CD4-positive, alpha-beta memory T cell (primary cell): Measurements from ENCODE around the gene CD93. TPM values are rescaled to one million over a fixed set of nuclear protein-coding genes. Genes with fewer than 3 reads are reported as not detected.

Experiments used
- CTCF ChIA-PET: fragments of 350-600 bp; sonication (Branson Sonifier 250); formaldehyde crosslinking; loops from one replicate; lab custom pipeline; 2021; ENCODE audit warnings: inconsistent platforms; ENCODE audit not compliant: partially characterized antibody; lab: Charles Lee
- POLR2A ChIA-PET: fragments of 350-600 bp; sonication (Branson Sonifier 250); formaldehyde crosslinking; loops from one replicate; lab custom pipeline; 2021; ENCODE audit not compliant: partially characterized antibody; lab: Charles Lee
- DNase-seq, 5 donors: peaks; one replicate each; pipeline versions ENCODE4 v3.0.0 to v3.0.0-alpha.2; 2020 to 2022; ENCODE audit warnings: mixed read lengths in 1 of 5
- H3K27ac ChIP-seq: one replicate; pipeline ENCODE4 v1.7.0; 2013; ENCODE audit warnings: low read depth, low read length
- H3K27me3 ChIP-seq: 2 replicates; pipeline ENCODE4 v1.7.0; 2013; ENCODE audit warnings: mild to moderate bottlenecking, low read length, moderate library complexity; ENCODE audit not compliant: insufficient read depth
- H3K36me3 ChIP-seq: 2 replicates; pipeline ENCODE4 v1.7.0; 2013; ENCODE audit warnings: mild to moderate bottlenecking, low read length, moderate library complexity; ENCODE audit not compliant: insufficient read depth
- H3K4me1 ChIP-seq: 2 replicates; pipeline ENCODE4 v1.7.0; 2013; ENCODE audit warnings: mild to moderate bottlenecking, low read length, moderate library complexity; ENCODE audit not compliant: insufficient read depth
- H3K4me3 ChIP-seq, 2 donors: one replicate each; pipeline ENCODE4 v1.7.0; 2013; ENCODE audit warnings: low read length in 2 of 2, mild to moderate bottlenecking in 1 of 2
- H3K9me3 ChIP-seq, 2 donors: one replicate each; pipeline ENCODE4 v1.7.0; 2013; ENCODE audit warnings: low read length in 2 of 2, control low read depth in 1 of 2; ENCODE audit not compliant: control insufficient read depth in 1 of 2
- H3K27ac Mint-ChIP-seq, 7 donors: one replicate each; pipeline ENCODE4 v1.8.0; 2020 to 2021; ENCODE audit warnings: mixed read lengths in 7 of 7, mild to moderate bottlenecking in 6 of 7, inconsistent platforms in 3 of 7, moderate library complexity in 3 of 7
- H3K27me3 Mint-ChIP-seq, 2 donors: one replicate each; pipeline ENCODE4 v1.8.0; 2020 to 2021; ENCODE audit warnings: mixed read lengths in 2 of 2
- H3K36me3 Mint-ChIP-seq, 2 donors: one replicate each; pipeline ENCODE4 v1.8.0; 2020 to 2021; ENCODE audit warnings: mixed read lengths in 2 of 2, inconsistent platforms in 1 of 2, mild to moderate bottlenecking in 1 of 2
- H3K4me1 Mint-ChIP-seq, 4 donors: one replicate each; pipeline ENCODE4 v1.8.0; 2020 to 2021; ENCODE audit warnings: mixed read lengths in 4 of 4, mild to moderate bottlenecking in 1 of 4
- H3K4me3 Mint-ChIP-seq, 8 donors: one replicate each; pipeline ENCODE4 v1.8.0; 2020 to 2021; ENCODE audit warnings: mixed read lengths in 8 of 8, mild to moderate bottlenecking in 7 of 8, moderate library complexity in 6 of 8, inconsistent platforms in 3 of 8
- H3K9me3 Mint-ChIP-seq, 8 donors: one replicate each; pipeline ENCODE4 v1.8.0; 2020 to 2021; ENCODE audit warnings: mixed read lengths in 8 of 8, mild to moderate bottlenecking in 5 of 8, inconsistent platforms in 3 of 8, moderate library complexity in 1 of 8
- intact Hi-C: fragments of 100-400 bp; cut with micrococcal nuclease; formaldehyde crosslinking; loops from one replicate; pipeline ENCODE4 v1.15.1; 2023
- polyA plus RNA-seq, 2 donors: library from polyadenylated mRNA; unstranded; fragments of 300-500 nt; fragmentation: Illumina TruSeq; gene quantifications; one replicate each; pipeline ENCODE4 v1.2.3, GENCODE V29; 2021
- total RNA-seq, 2 experiments: library from RNA; stranded (reverse); gene quantifications; one replicate each; pipeline ENCODE4 v1.2.3, GENCODE V29; 2021

CD93 gene
- total and polyA plus RNA-seq, 4 experiments from 2014 or later, result 0.55 to 1.3 (median 1.2) TPM; not detected in 1

- Mint-ChIP-seq H3K36me3 (no peaks in the 10 kb centered on the region), H3K27ac (no peak overlapping the region), H3K9me3 (no peaks in the 10 kb centered on the region), H3K4me3 (no peak overlapping the region), H3K4me1 (peaks cover 0 to 5% (median 1%) of the 10 kb centered on the region in 4 donors), H3K27me3 (peaks cover 2 to 4% of the 10 kb centered on the region in 2 donors)
- intact Hi-C loops, result no loop called here
- ChIA-PET CTCF (no interaction called here), POLR2A (no interaction called here)
- Histone ChIP-seq H3K9me3 (no peaks in the 10 kb centered on the region), H3K27me3 (no peaks in the 10 kb centered on the region), H3K4me3 (no peak overlapping the region), H3K27ac (no peak overlapping the region), H3K36me3 (no peaks in the 10 kb centered on the region), H3K4me1 (peaks cover under 1% of the 10 kb centered on the region)
- no peak for DNase-seq
These were observed 6.2 kb upstream of the CD93 start for GRCh38 chr20:23092384-23092756.

- no peak for DNase-seq
- Histone ChIP-seq H3K4me1 (peaks cover 5% of the 10 kb centered on the region), H3K36me3 (no peaks in the 10 kb centered on the region), H3K9me3 (no peaks in the 10 kb centered on the region), H3K27me3 (no peaks in the 10 kb centered on the region), H3K27ac (no peak overlapping the region), H3K4me3 (no peak overlapping the region)
- Mint-ChIP-seq H3K27ac (no peak overlapping the region), H3K4me3 (no peak overlapping the region), H3K36me3 (no peaks in the 10 kb centered on the region), H3K27me3 (peaks cover 2 to 4% of the 10 kb centered on the region in 2 donors), H3K9me3 (no peaks in the 10 kb centered on the region), H3K4me1 (peaks cover 0 to 11% (median 1%) of the 10 kb centered on the region in 4 donors)
- intact Hi-C loops, result no loop called here
- POLR2A ChIA-PET, result no interaction called here
- CTCF ChIA-PET, result no interaction called here
These were observed 5.7 kb upstream of the CD93 start for GRCh38 chr20:23091721-23092383.

- DNase-seq, result no peak
- Histone ChIP-seq H3K36me3 (no peaks in the 10 kb centered on the region), H3K4me3 (no peak overlapping the region), H3K9me3 (no peaks in the 10 kb centered on the region), H3K27ac (no peak overlapping the region), H3K27me3 (no peaks in the 10 kb centered on the region), H3K4me1 (peaks cover 13% of the 10 kb centered on the region)
- Mint-ChIP-seq H3K4me1 (peaks cover 2 to 20% (median 8%) of the 10 kb centered on the region in 4 donors), H3K36me3 (no peaks in the 10 kb centered on the region), H3K9me3 (no peaks in the 10 kb centered on the region), H3K27me3 (peaks cover 2 to 4% of the 10 kb centered on the region in 2 donors), H3K4me3 (no peak overlapping the region), H3K27ac (no peak overlapping the region)
- CTCF ChIA-PET, result no interaction called here
- POLR2A ChIA-PET, result no interaction called here
- intact Hi-C loops, result no loop called here
These were observed 4.8 kb upstream of the CD93 start for GRCh38 chr20:23090878-23091277.

- Mint-ChIP-seq H3K27ac (no peak overlapping the region), H3K4me1 (peaks cover 2 to 20% (median 8%) of the 10 kb centered on the region in 4 donors), H3K9me3 (no peaks in the 10 kb centered on the region), H3K36me3 (no peaks in the 10 kb centered on the region), H3K4me3 (no peak overlapping the region), H3K27me3 (peaks cover 2 to 4% of the 10 kb centered on the region in 2 donors)
- intact Hi-C loops, result no loop called here
- Histone ChIP-seq H3K9me3 (no peaks in the 10 kb centered on the region), H3K27me3 (no peaks in the 10 kb centered on the region), H3K4me1 (peaks cover 13% of the 10 kb centered on the region), H3K4me3 (no peak overlapping the region), H3K27ac (no peak overlapping the region), H3K36me3 (no peaks in the 10 kb centered on the region)
- ChIA-PET CTCF (no interaction called here), POLR2A (no interaction called here)
- DNase-seq, result no peak
These were observed 4.0 kb upstream of the CD93 start for GRCh38 chr20:23090147-23090546.

GRCh38 chr20:23088866-23089265 is 2.7 kb upstream of the CD93 start:
- intact Hi-C loops, result loop anchor here (10.0 kb wide), 1 partner anchor 56 kb away; no protein-coding TSS in a partner anchor
- DNase-seq, result no peak

GRCh38 chr20:23087587-23088251 is 1.6 kb upstream of the CD93 start:
- no peak for DNase-seq
- Histone ChIP-seq H3K9me3 (no peaks in the 10 kb centered on the region), H3K36me3 (no peaks in the 10 kb centered on the region), H3K4me1 (peaks cover 13% of the 10 kb centered on the region), H3K27ac (no peak overlapping the region), H3K27me3 (no peaks in the 10 kb centered on the region), H3K4me3 (no peak overlapping the region)
- ChIA-PET POLR2A (no interaction called here), CTCF (no interaction called here)
- Mint-ChIP-seq H3K4me3 (no peak overlapping the region), H3K27ac (peak overlapping the region in 6 of 7 donors; percentile 4 to 79 (median 28)), H3K9me3 (no peaks in the 10 kb centered on the region), H3K27me3 (peaks cover 2 to 4% of the 10 kb centered on the region in 2 donors), H3K36me3 (no peaks in the 10 kb centered on the region), H3K4me1 (peaks cover 7 to 39% (median 17%) of the 10 kb centered on the region in 4 donors)
- intact Hi-C loops, result loop anchor here (10.0 kb wide), 1 partner anchor 57 kb away; no protein-coding TSS in a partner anchor

More at GRCh38 chr20:23088866-23089265, 2.7 kb upstream of the CD93 start:
- Histone ChIP-seq H3K9me3 (no peaks in the 10 kb centered on the region), H3K4me1 (peaks cover 13% of the 10 kb centered on the region), H3K27ac (no peak overlapping the region), H3K36me3 (no peaks in the 10 kb centered on the region), H3K27me3 (no peaks in the 10 kb centered on the region), H3K4me3 (no peak overlapping the region)
- Mint-ChIP-seq H3K27me3 (peaks cover 2 to 4% of the 10 kb centered on the region in 2 donors), H3K4me3 (no peak overlapping the region), H3K36me3 (no peaks in the 10 kb centered on the region), H3K4me1 (peaks cover 2 to 28% (median 9%) of the 10 kb centered on the region in 4 donors), H3K27ac (no peak overlapping the region), H3K9me3 (no peaks in the 10 kb centered on the region)
- ChIA-PET POLR2A (no interaction called here), CTCF (no interaction called here)

- H3K4me3 ChIP-seq, result no peak overlapping the region
- Mint-ChIP-seq H3K27me3 (peaks cover 2 to 5% of the 10 kb centered on the region in 2 donors), H3K4me1 (peaks cover 11 to 42% (median 20%) of the 10 kb centered on the region in 4 donors), H3K27ac (peak overlapping the region in 2 of 7 donors; percentile 92 to 94), H3K9me3 (no peaks in the 10 kb centered on the region), H3K36me3 (no peaks in the 10 kb centered on the region), H3K4me3 (peak overlapping the region in 4 of 8 donors; percentile 0 to 84 (median 24))
- intact Hi-C loops, result loop anchor here (10.0 kb wide), 1 partner anchor 58 kb away; no protein-coding TSS in a partner anchor
- no peaks in the 10 kb centered on the region for H3K36me3 ChIP-seq
- H3K27me3 ChIP-seq, result no peaks in the 10 kb centered on the region
- ChIA-PET POLR2A (no interaction called here), CTCF (no interaction called here)
- no peaks in the 10 kb centered on the region for H3K9me3 ChIP-seq
- H3K4me1 ChIP-seq, result peaks cover 13% of the 10 kb centered on the region
- no peak overlapping the region for H3K27ac ChIP-seq
- DNase-seq, result no peak
These were observed 847 bp upstream of the CD93 start for GRCh38 chr20:23086931-23087411.
